GM04503 (cell line): ENCODE data around the gene SMARCA4.
A peak's percentile ranks its signal among the peaks of the same experiment; 100 is the strongest.
"Not testable (repeated sequence)": the region's sequence is repeated elsewhere in the genome, so short reads cannot be mapped to it uniquely, and the experiment has no call there.

ENCODE experiments used
- DNase-seq: peaks from one replicate; pipeline ENCODE4 v3.0.0-alpha.2; 2012; ENCODE audit warnings: low read depth

SMARCA4 gene

GRCh38 chr19:10929402-10929794 is 31.4 kb upstream of the SMARCA4 start:
- no peak for DNase-seq

- DNase-seq: no peak
These were observed 25.3 kb upstream of the SMARCA4 start for GRCh38 chr19:10935371-10936059.

- peak; percentile 21 for DNase-seq
These were observed 24.2 kb upstream of the SMARCA4 start for GRCh38 chr19:10936661-10937084.

- not testable (repeated sequence) for DNase-seq
These were observed 19.2 kb upstream of the SMARCA4 start for GRCh38 chr19:10941649-10942048.

GRCh38 chr19:10943412-10943811 is 17.4 kb upstream of the SMARCA4 start:
- not testable (repeated sequence) for DNase-seq

- no peak for DNase-seq
These were observed 15.6 kb upstream of the SMARCA4 start for GRCh38 chr19:10945264-10945663.

GRCh38 chr19:10946958-10947657 is 13.7 kb upstream of the SMARCA4 start:
- DNase-seq: peak; percentile 55

GRCh38 chr19:10952809-10953208 is 8.0 kb upstream of the SMARCA4 start:
- DNase-seq: no peak

- not testable (repeated sequence) for DNase-seq
These were observed 1.4 kb upstream of the SMARCA4 start for GRCh38 chr19:10959277-10959968.

- no peak for DNase-seq
These were observed 437 bp downstream of the SMARCA4 start for GRCh38 chr19:10961073-10961860.

GRCh38 chr19:10962863-10963262 is 2.0 kb downstream of the SMARCA4 start:
- DNase-seq: no peak

GRCh38 chr19:10963865-10964264 is 3.0 kb downstream of the SMARCA4 start:
- DNase-seq: no peak

GRCh38 chr19:10964903-10965302 is 4.1 kb downstream of the SMARCA4 start:
- no peak for DNase-seq

GRCh38 chr19:10965398-10965797 is 4.6 kb downstream of the SMARCA4 start:
- no peak for DNase-seq

GRCh38 chr19:10966809-10967208 is 6.0 kb downstream of the SMARCA4 start:
- no peak for DNase-seq

- no peak for DNase-seq
These were observed 7.8 kb downstream of the SMARCA4 start for GRCh38 chr19:10968527-10969135.

GRCh38 chr19:10971107-10971726 is 10.4 kb downstream of the SMARCA4 start:
- DNase-seq: no peak

GRCh38 chr19:10975374-10976130 is 14.7 kb downstream of the SMARCA4 start:
- DNase-seq: peak; percentile 39

- DNase-seq: no peak
These were observed 15.5 kb downstream of the SMARCA4 start for GRCh38 chr19:10976131-10976892.

- DNase-seq: no peak
These were observed 16.9 kb downstream of the SMARCA4 start for GRCh38 chr19:10977742-10978092.
